ENCODE results near the gene EPB41L5. TPM values are rescaled to one million over a fixed set of nuclear protein-coding genes. Genes with fewer than 3 reads are reported as not detected.
"Not testable (repeated sequence)": the region's sequence is repeated elsewhere in the genome, so short reads cannot be mapped to it uniquely, and the experiment has no call there.

Gene EPB41L5
- total RNA-seq = 17.9 and 27.0 TPM in 2 replicates

GRCh38 chr2:120012771-120013596, at the start of gene EPB41L5:
Gene EPB41L5, plus strand, starts transcription at chr2:120013077. Its CDS starts 6,008 bp downstream, at chr2:120019085.
- no peak for TF ChIP-seq CTCF (conservative IDR thresholded peaks at IDR 0.05; ENCODE audit: low read depth, low read length)
- DNase-seq (ENCODE audit: low read depth) = no peak

GRCh38 chr2:119981896-119982295, 31.0 kb upstream of the EPB41L5 start:
- no peak overlapping the region for H3K4me3 ChIP-seq (ENCODE audit: low read depth, low read length)
- DNase-seq (ENCODE audit: low read depth) = no peak
- TF ChIP-seq CTCF (conservative IDR thresholded peaks at IDR 0.05; ENCODE audit: low read depth, low read length) = no peak

More at GRCh38 chr2:120012771-120013596, at the start of gene EPB41L5:
- H3K4me3 ChIP-seq (ENCODE audit: low read depth, low read length) = peak within 1 kb of the TSS; percentile 87

GRCh38 chr2:119982506-119982905, 30.4 kb upstream of the EPB41L5 start:
- DNase-seq (ENCODE audit: low read depth) = no peak
- TF ChIP-seq CTCF (conservative IDR thresholded peaks at IDR 0.05; ENCODE audit: low read depth, low read length) = no peak
- H3K4me3 ChIP-seq (ENCODE audit: low read depth, low read length) = no peak overlapping the region

- no peak overlapping the region for H3K4me3 ChIP-seq (ENCODE audit: low read depth, low read length)
- no peak for DNase-seq (ENCODE audit: low read depth)
- no peak for TF ChIP-seq CTCF (conservative IDR thresholded peaks at IDR 0.05; ENCODE audit: low read depth, low read length)
These were observed 29.8 kb upstream of the EPB41L5 start for GRCh38 chr2:119983108-119983507.

- no peak for TF ChIP-seq CTCF (conservative IDR thresholded peaks at IDR 0.05; ENCODE audit: low read depth, low read length)
- no peak for DNase-seq (ENCODE audit: low read depth)
These were observed 16.7 kb upstream of the EPB41L5 start for GRCh38 chr2:119996148-119996547.

GRCh38 chr2:119996896-119997891, 15.7 kb upstream of the EPB41L5 start:
- not testable (repeated sequence) for DNase-seq (ENCODE audit: low read depth); H3K4me3 ChIP-seq (ENCODE audit: low read depth, low read length)

More at GRCh38 chr2:119996148-119996547, 16.7 kb upstream of the EPB41L5 start:
- H3K4me3 ChIP-seq (ENCODE audit: low read depth, low read length) = no peak overlapping the region

GRCh38 chr2:120001471-120001870, 11.4 kb upstream of the EPB41L5 start:
- no peak for DNase-seq (ENCODE audit: low read depth)
- no peak overlapping the region for H3K4me3 ChIP-seq (ENCODE audit: low read depth, low read length)
- TF ChIP-seq CTCF (conservative IDR thresholded peaks at IDR 0.05; ENCODE audit: low read depth, low read length) = no peak

All from epithelial cell of proximal tubule (primary cell).